Mesenteric fat pad (tissue), 1 donor: ENCODE measurements around the gene ENPEP. TPM values are rescaled to one million over a fixed set of nuclear protein-coding genes. Genes with fewer than 3 reads are reported as not detected.
"Not testable (repeated sequence)": the region's sequence is repeated elsewhere in the genome, so short reads cannot be mapped to it uniquely, and the experiment has no call there.

Experiments
- DNase-seq: peaks from one replicate; pipeline ENCODE4 v3.0.0-alpha.2; 2020; ENCODE audit warnings: low spot score
- total RNA-seq: library from RNA; stranded (reverse); fragmentation: NEBNext Ultra II Directional; extraction: Animal tissue kit (Norgen Biotek cat#: 25700); gene quantifications from one replicate; pipeline ENCODE4 v1.2.1, GENCODE V29; 2021
- donor health status: DM: yes; HTN: yes; CAD: no.

The ENPEP gene
- total RNA-seq, 1 donor from 2014 or later: 13.9 TPM

GRCh38 chr4:110516106-110516922 is 40.4 kb downstream of the ENPEP start:
- no peak for DNase-seq

DNA sequence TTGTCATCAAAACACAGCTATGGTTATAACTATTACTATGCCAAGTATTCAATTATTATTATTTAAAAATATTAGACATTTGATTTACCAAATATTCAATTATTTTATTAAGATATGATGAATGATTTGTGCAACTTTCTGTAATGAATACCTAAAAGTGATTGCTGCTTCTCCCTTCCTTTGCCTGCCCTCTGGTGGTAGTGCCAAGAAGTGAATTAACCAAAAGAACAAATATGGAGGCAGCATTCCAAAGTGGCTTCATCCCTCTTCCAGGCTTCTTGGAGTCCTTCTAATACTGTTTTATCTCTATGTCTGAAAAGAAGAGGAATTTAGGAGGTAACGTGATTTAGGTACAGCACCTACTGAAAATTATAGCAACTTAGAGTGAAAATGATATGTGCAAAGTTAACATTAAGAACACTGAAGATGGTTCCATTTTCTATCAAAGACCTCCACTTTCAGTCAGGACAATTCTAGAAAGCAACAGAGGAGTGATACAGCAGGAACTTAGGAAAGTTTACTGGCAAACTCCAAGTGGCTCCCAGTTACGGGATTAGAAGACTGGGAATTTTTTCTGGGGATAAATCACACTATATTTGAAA is 43.0 kb downstream of the ENPEP start:
- no peak for DNase-seq

DNA sequence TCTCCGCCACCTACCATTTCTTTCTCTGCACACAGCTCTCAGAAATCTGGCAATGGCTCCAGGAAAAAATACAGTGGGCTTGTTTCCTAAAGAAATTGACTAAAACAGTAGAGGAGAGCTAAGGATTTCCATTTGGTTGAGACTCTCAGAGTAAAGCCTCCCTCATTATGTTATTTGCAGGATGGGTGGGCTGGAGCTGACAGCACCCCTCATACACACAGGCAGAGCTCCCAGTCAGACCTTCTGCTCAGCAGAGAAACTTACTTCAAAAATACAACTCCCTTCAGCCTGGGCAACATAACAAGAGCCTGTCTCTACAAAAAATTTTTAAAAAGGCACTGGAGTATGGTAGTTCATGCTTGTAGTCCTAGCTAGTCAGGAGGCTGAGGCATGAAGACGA is 44.9 kb downstream of the ENPEP start:
- no peak for DNase-seq

GRCh38 chr4:110526589-110526988 is 50.6 kb downstream of the ENPEP start:
- no peak for DNase-seq

- DNase-seq: no peak
Measured at GRCh38 chr4:110527156-110527555, 51.2 kb downstream of the ENPEP start.

GRCh38 chr4:110532901-110533589 is 57.1 kb downstream of the ENPEP start:
- no peak for DNase-seq

- no peak for DNase-seq
Measured at GRCh38 chr4:110533590-110533910, 57.6 kb downstream of the ENPEP start.

DNA sequence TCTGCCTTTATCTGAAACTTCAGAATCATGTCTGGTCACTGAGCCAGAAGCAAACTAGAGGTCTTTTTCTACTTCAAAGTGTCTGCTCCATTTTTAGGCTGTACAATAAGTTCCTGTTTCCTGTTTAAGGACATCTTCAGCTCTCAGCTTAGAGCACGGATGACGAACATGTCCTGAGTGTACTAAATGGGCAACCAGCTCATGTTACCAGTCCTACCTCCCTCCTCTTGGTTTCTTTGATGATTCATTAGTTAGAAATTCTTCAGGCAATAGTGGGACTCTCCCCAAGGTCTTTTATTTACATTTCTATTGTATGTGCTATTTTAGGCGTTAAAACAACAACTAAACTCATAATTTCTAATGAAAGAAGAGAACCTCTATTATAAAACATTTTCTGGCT is 58.0 kb downstream of the ENPEP start:
- DNase-seq: no peak

- DNase-seq: no peak
Measured at GRCh38 chr4:110540581-110540980, 64.6 kb downstream of the ENPEP start.

DNA sequence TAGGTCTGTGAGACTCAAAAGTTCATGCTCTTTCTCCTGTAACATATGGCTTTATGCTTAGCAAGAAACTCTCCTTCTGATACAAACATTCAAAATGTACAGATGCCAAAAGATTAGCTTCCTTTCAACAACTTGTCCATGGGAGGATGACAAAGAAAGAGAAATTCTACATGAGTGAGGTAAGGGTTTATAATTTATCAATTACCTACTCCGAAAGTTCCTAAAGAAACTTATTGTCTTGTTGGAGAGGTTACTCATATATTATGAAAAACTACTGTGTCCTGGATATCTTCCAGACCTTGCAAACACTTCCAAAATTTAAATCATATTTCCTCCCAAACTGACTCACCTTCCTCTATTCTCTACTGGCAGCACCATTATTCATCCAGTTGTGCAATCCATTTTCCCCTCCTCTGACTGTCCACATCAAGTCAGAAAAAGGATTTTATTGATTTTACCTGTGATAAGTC is 65.1 kb downstream of the ENPEP start:
- DNase-seq: no peak

DNA sequence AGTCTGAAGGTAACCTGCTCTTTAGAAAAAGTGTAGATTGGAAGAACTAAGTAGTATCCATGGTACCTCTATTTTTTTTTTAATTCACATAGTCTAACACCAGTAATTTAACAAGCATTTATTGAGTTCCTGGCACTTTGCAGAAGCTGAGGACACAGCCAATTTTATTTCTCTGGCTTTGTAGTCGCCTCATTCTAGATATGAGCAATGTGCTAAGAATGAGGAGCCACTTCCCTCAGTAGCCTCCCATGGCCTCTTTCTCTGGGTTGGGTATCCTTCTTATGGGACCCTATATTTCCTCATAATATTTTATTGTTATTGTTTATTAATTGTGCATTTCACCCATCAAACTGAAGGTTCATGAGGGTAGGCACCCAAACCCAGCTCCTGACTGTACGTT is 67.6 kb downstream of the ENPEP start:
- no peak for DNase-seq

- DNase-seq: no peak
Measured at GRCh38 chr4:110544594-110544993, 68.6 kb downstream of the ENPEP start.

DNA sequence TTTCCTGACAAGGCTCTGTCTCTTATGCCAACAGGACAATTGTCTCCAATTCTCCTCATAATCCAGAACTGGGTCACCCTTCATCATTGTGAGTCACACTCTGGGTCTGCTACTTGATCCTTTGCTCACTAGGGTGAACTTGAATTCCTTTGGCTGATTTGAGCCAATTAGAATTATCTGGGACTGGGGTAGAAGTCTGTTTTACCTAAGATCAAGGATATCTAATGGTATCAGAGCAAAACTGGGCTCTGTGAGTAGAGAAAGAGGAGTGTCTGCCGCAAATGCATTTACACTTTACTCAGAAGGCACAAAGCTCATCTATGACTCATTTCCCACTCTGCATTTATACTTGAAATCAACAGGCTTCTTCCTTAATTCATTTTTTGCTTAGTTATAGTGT is 74.3 kb downstream of the ENPEP start:
- DNase-seq: no peak

DNA sequence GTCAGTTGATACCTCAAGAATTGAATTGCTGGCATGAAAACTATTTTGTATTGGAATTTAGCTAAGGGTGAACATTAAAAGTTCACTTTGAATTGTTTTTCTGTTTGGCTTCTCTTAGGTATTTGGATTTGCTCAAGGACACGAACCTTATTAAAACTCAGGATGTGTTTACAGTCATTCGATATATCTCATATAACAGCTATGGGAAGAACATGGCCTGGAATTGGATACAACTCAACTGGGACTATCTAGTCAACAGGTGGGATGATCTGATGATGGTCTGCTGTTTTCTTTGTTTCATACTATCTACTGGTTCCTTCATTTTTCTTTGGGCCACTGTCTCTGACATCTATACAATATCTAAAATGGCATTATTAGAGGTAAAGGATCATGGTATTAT is 77.2 kb downstream of the ENPEP start:
- no peak for DNase-seq

DNA sequence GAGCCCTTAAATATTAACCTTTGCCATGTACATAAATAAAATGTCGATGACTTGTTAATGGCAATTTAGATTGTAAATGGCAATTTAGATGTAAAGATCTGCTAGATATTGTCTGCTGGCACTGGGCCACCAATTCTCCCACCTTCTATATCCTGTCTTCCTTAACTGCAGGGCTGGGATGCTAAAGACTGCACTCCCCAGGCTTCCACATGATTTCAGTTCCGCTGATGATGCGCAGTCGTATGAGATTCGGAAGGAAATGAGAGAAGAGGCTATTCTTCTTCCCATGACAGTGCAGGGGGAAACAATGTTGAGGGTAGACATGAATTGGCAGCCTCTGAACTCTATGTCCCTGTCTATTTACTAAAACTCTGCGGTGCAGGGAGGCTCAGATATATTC is 91.3 kb downstream of the ENPEP start:
- DNase-seq: no peak

DNA sequence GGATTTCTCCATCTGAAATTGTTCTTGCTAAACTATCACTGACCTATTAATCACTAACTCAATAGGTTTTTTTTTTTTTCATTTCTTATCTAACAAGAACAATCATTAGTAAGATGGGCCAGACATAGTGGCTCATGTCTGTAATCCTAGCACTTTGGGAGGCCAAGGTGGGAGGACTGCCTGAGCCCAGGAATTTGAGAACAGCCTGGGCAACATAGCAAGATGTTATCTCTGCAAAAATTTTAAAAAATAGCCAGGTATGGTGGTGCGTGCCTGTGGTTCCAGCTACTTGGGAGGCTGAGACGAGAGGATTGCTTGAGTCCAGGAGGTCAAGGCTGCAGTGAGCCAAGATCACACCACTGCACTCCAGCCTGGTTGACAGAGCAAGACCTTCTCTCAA is 100.7 kb downstream of the ENPEP start:
- not testable (repeated sequence) for DNase-seq

- no peak for DNase-seq
Measured at GRCh38 chr4:110586131-110586850, 110.3 kb downstream of the ENPEP start.

DNA sequence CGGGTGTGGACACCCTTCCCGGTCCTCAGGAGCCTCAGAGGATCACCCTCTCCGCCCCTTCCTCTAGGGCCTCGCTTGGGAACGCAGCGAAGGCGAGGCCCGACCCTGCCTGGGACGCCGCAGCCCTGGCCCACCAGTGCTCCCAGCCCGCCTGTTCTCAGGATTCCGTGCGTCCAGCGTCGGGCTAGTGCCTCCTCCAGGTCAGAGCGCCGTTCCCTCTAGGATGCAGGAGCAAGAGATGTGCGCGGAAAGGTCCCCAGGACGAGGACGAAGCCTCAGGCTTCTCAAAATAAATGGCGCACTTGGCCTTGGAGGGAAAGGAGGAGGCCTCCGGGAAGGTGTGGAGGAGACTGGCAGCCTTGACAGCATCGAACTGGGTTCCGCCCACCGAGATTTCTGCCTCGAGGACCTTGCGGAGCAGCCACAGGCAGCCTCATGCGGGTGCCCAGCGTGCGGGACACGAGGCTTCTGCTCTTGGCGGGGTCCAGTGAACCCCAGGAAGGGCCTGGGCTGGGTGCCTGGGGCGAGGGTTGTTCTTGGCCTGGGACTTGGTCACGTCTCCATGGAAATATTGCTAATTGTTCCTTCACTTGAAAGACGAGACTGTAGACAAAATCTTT is 111.8 kb downstream of the ENPEP start:
- no peak for DNase-seq

DNA sequence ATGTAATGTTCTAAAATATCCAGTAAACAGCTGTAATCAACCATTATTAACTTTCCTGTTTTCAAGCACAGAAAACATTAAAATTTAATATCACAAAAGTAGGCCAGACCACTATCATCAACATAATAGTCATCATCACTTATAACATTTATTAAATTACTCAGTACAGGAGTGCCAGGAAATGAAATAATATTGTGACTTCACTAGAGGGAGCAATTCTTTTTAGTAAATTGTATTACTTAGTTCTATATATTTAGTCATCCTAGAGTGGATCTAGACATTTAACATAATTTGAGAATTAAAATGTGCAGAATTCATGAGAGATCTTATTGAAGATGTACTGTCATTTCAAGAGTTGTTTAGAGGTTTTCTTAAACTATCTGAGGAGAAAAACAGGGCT is 113.3 kb downstream of the ENPEP start:
- DNase-seq: no peak

GRCh38 chr4:110595583-110595982 is 119.6 kb downstream of the ENPEP start:
- DNase-seq: no peak

- no peak for DNase-seq
Measured at GRCh38 chr4:110596431-110596830, 120.5 kb downstream of the ENPEP start.
